GM13976 (cell line): Measurements from ENCODE around the gene TMEM273.

Source experiments
- DNase-seq: peaks from one replicate; pipeline ENCODE4 v3.0.0; 2012; ENCODE audit warnings: low spot score
- in situ Hi-C: fragments of 300-500 bp; cut with MboI; formaldehyde crosslinking; loops from one replicate; pipeline ENCODE4 v1.12.0; 2022; ENCODE audit warnings: low sequenced_read_pairs, mixed read lengths, inconsistent platforms; ENCODE audit not compliant: unreplicated experiment
- TF ChIP-seq, protein P1 (sequence below): IDR thresholded peaks from 2 replicates; pipeline ENCODE4 v1.5.1; 2012; ENCODE audit warnings: borderline replicate concordance, mild to moderate bottlenecking; ENCODE audit not compliant: insufficient read depth; ENCODE audit errors: extremely low read depth, missing control alignments, control extremely low read depth

TMEM273 gene, protein sequence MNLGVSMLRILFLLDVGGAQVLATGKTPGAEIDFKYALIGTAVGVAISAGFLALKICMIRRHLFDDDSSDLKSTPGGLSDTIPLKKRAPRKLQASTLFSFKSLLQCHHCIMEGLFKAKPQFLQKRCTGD

GRCh38 chr10:49187950-49188761 is at the start of gene TMEM273:
TMEM273 (minus strand) TSS chr10:49188391; CDS start chr10:49188336, 55 bp downstream.
- in situ Hi-C loops = no loop called here
- peak; percentile 67 for DNase-seq
- TF ChIP-seq, protein P1, sequence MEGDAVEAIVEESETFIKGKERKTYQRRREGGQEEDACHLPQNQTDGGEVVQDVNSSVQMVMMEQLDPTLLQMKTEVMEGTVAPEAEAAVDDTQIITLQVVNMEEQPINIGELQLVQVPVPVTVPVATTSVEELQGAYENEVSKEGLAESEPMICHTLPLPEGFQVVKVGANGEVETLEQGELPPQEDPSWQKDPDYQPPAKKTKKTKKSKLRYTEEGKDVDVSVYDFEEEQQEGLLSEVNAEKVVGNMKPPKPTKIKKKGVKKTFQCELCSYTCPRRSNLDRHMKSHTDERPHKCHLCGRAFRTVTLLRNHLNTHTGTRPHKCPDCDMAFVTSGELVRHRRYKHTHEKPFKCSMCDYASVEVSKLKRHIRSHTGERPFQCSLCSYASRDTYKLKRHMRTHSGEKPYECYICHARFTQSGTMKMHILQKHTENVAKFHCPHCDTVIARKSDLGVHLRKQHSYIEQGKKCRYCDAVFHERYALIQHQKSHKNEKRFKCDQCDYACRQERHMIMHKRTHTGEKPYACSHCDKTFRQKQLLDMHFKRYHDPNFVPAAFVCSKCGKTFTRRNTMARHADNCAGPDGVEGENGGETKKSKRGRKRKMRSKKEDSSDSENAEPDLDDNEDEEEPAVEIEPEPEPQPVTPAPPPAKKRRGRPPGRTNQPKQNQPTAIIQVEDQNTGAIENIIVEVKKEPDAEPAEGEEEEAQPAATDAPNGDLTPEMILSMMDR = no peak

DNA sequence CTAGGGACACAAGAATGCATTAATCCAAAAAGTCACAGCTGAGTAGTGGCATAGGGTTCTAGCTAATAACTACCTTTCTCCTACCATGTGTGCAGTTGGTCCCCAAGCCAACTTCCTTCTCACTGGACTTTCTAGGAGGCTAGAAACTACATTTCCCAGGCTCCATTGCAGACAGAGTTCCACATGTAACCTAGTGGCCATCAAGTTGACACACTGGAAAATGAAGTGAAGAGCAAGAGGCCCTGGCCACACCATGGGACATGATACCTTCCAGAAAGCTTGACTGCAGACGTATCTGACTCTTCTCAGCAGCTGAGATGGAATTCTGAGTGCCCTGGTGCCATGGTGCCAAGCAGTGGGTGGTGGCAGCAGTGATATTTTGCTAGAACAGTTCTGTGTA is 49.8 kb upstream of the TMEM273 start:
- DNase-seq = no peak
- TF ChIP-seq, protein P1 = no peak
- in situ Hi-C loops = no loop called here

- TF ChIP-seq, protein P1 = no peak
Measured at GRCh38 chr10:49235392-49235791, 47.2 kb upstream of the TMEM273 start.

GRCh38 chr10:49231086-49231820 is 43.1 kb upstream of the TMEM273 start:
- TF ChIP-seq, protein P1 = no peak
- DNase-seq = no peak
- in situ Hi-C loops = no loop called here

More at GRCh38 chr10:49235392-49235791, 47.2 kb upstream of the TMEM273 start:
- DNase-seq = no peak
- in situ Hi-C loops = no loop called here

DNA sequence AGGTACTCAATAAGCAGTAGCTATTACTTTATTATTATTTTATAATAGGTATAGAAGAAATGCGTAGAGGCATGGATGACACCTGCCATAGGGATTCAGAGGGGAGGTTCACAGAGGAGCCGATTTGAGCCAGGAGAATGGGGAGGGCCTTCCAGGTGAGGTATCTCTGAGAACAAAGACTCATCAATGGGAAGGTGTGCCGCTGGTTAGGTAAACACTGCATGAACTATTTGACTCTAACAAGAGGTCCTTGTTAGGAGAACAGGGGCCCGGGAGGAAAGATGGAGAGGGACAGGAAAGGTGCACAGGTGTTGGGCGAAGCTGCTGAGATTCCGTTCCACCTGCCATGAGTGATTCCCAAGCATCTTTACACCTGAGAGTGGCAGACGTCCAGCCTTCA is 41.8 kb upstream of the TMEM273 start:
- in situ Hi-C loops = no loop called here
- no peak for DNase-seq
- TF ChIP-seq, protein P1 = no peak

DNA sequence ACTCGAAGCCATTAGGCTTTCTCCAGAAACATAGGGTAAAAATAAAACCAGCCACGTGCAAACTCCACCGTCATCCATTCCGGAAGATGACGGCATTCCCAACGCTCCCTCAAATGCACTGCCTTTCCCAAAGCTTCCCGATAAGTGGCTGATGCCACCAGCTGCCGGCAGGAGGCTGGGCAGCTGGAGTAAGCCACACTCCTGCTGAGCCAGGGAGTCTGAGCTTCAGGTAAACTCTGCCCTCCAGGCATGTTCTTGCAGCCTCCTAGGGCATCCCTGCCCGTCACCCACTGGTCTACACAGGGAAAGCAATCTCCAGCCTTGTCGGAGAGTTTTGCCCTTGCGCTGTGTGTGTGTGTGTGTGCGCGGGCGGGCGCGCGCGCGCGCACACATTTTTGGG is 40.5 kb upstream of the TMEM273 start:
- TF ChIP-seq, protein P1 = no peak
- no peak for DNase-seq
- in situ Hi-C loops = no loop called here
